HG02884 (cell line): ENCODE measurements around the gene TOMM6.

Experiments used
- ATAC-seq: cut with Tn5 transposase; IDR thresholded peaks from one replicate; pipeline ENCODE4 v1.9.1; 2021; ENCODE audit warnings: mild to moderate bottlenecking, moderate library complexity; ENCODE audit not compliant: unreplicated experiment

Gene TOMM6

GRCh38 chr6:41818271-41819054, 31.0 kb downstream of the TOMM6 start:
- ATAC-seq: no peak

- no peak for ATAC-seq
Measured at GRCh38 chr6:41821266-41821665, 33.8 kb downstream of the TOMM6 start.

GRCh38 chr6:41822021-41822420, 34.5 kb downstream of the TOMM6 start:
- ATAC-seq: no peak

GRCh38 chr6:41823178-41823577, 35.7 kb downstream of the TOMM6 start:
- no peak for ATAC-seq

- ATAC-seq: no peak
Measured at GRCh38 chr6:41824571-41825569, 37.4 kb downstream of the TOMM6 start.

- no peak for ATAC-seq
Measured at GRCh38 chr6:41826343-41827022, 39.0 kb downstream of the TOMM6 start.

GRCh38 chr6:41832263-41832662, 44.8 kb downstream of the TOMM6 start:
- ATAC-seq: no peak

- no peak for ATAC-seq
Measured at GRCh38 chr6:41836022-41836659, 48.6 kb downstream of the TOMM6 start.

GRCh38 chr6:41836660-41837052, 49.2 kb downstream of the TOMM6 start:
- no peak for ATAC-seq
